Measurements from ENCODE around the gene REM1. TPM values are rescaled to one million over a fixed set of nuclear protein-coding genes. Genes with fewer than 3 reads are reported as not detected.

The REM1 gene
- total RNA-seq, 2 donors from 2014 or later = not detected

GRCh38 chr20:31523361-31524283 is 48.5 kb downstream of the REM1 start:
- peaks cover 16% of the 10 kb centered on the region for H3K36me3 Mint-ChIP-seq
- peaks cover 20 to 36% of the 10 kb centered on the region in 2 donors for H3K4me1 Mint-ChIP-seq (ENCODE audit: low read depth in 2 of 2)
- no peaks in the 10 kb centered on the region for H3K9me3 Mint-ChIP-seq
- ATAC-seq = no peak
- no peaks in the 10 kb centered on the region for H3K27me3 Mint-ChIP-seq
- no peak overlapping the region for H3K4me3 Mint-ChIP-seq
- no peak for DNase-seq (ENCODE audit: low spot score)
- H3K27ac Mint-ChIP-seq = no peak overlapping the region

- H3K9me3 Mint-ChIP-seq = no peaks in the 10 kb centered on the region
- no peak overlapping the region for H3K4me3 Mint-ChIP-seq
- H3K27ac Mint-ChIP-seq = no peak overlapping the region
- peaks cover 5 to 23% of the 10 kb centered on the region in 2 donors for H3K4me1 Mint-ChIP-seq (ENCODE audit: low read depth in 2 of 2)
- H3K36me3 Mint-ChIP-seq = peaks cover 13% of the 10 kb centered on the region
- no peak for DNase-seq (ENCODE audit: low spot score)
- ATAC-seq = no peak
- no peaks in the 10 kb centered on the region for H3K27me3 Mint-ChIP-seq
Measured at GRCh38 chr20:31527266-31527665, 52.2 kb downstream of the REM1 start.

Other genes with a start within 250 kb of the REM1 start
- not detected for gene DEFB115, start 217.6 kb upstream of the REM1 start, total RNA-seq
- gene DEFB116, start 166.7 kb upstream of the REM1 start, total RNA-seq = not detected
- not detected for gene DEFB118, start 106.7 kb upstream of the REM1 start, total RNA-seq
- gene DEFB119, start 84.7 kb upstream of the REM1 start, total RNA-seq = not detected
- gene DEFB121, start 69.1 kb upstream of the REM1 start, total RNA-seq = not detected
- not detected for gene DEFB123, start 34.7 kb upstream of the REM1 start, total RNA-seq
- gene DEFB124, start 161 bp upstream of the REM1 start, total RNA-seq = not detected
- gene HM13, start 39.2 kb downstream of the REM1 start, total RNA-seq = 100 to 1,000 TPM; 233 to 257 TPM
- 1 to 10 TPM in 1 of 2 donors, under 1 TPM in 1; 0.52 to 1.4 TPM for gene ID1, start 130.0 kb downstream of the REM1 start, total RNA-seq
- not detected for gene COX4I2, start 162.6 kb downstream of the REM1 start, total RNA-seq
- 100 to 1,000 TPM; 140 to 325 TPM for gene BCL2L1, start 247.6 kb downstream of the REM1 start, total RNA-seq